Measurements from ENCODE around the gene HAND1.

- TF ChIP-seq CTCF (IDR thresholded peaks at IDR 0.05) (no peak), POLR2A (IDR thresholded peaks at IDR 0.05) (no peak)
Observed at GRCh38 chr5:154435226-154435625, 42.8 kb downstream of the HAND1 start.

All from adrenal gland (tissue), 5 donors.